PC-9 (cell line): ENCODE measurements around the gene NPBWR2. TPM values are rescaled to one million over a fixed set of nuclear protein-coding genes. Genes with fewer than 3 reads are reported as not detected.

ENCODE experiments used
- BruUV-seq: library from RNA; stranded (reverse); fragments of 400-500 nt; replicated peaks from 2 replicates; lab custom pipeline; 2021; lab: Mats Ljungman, UMichigan
- CTCF ChIA-PET: fragments of 300-600 bp; sonication (Branson Sonifier 250); formaldehyde crosslinking; loops from one replicate; lab custom pipeline; 2022; ENCODE audit warnings: antibody characterized with exemption; lab: Charles Lee
- POLR2A ChIA-PET: fragments of 300-600 bp; sonication (Branson Sonifier 250); formaldehyde crosslinking; loops from one replicate; lab custom pipeline; 2022; ENCODE audit warnings: antibody characterized with exemption; ENCODE audit not compliant: unreplicated experiment; lab: Charles Lee
- DNase-seq, 2 experiments: peaks; one replicate each; pipeline versions ENCODE4 v3.0.0 to v3.0.0-alpha.2; 2015 to 2022; ENCODE audit warnings: mixed read lengths in 1 of 2
- H2AFZ ChIP-seq: fragments of 200-600 bp; sonication (generic); 2 replicates; pipeline ENCODE4 v1.8.1; 2017; ENCODE audit warnings: antibody characterized with exemption
- H3F3A ChIP-seq: fragments of 200-600 bp; sonication (generic); 2 replicates; pipeline ENCODE4 v1.8.1; 2017; ENCODE audit warnings: antibody characterized with exemption, mild to moderate bottlenecking, low read depth; ENCODE audit not compliant: insufficient read depth
- H3K27ac ChIP-seq: fragments of 200-600 bp; sonication (generic); 2 replicates; pipeline ENCODE4 v1.6.1; 2016; ENCODE audit warnings: mixed run types
- H3K27me3 ChIP-seq: fragments of 200-600 bp; sonication (generic); 2 replicates; pipeline ENCODE4 v1.6.1; 2016; ENCODE audit warnings: low read depth, mixed run types; ENCODE audit not compliant: insufficient read depth
- H3K36me3 ChIP-seq: fragments of 200-600 bp; sonication (generic); 2 replicates; pipeline ENCODE4 v1.6.1; 2016; ENCODE audit warnings: low read depth, mixed run types
- H3K4me1 ChIP-seq: fragments of 200-600 bp; sonication (generic); replicated peaks from 2 replicates; pipeline ENCODE4 v1.6.1; 2016; ENCODE audit warnings: mixed run types; ENCODE audit not compliant: insufficient read depth
- H3K4me2 ChIP-seq: fragments of 200-600 bp; sonication (generic); 2 replicates; pipeline ENCODE4 v1.6.1; 2017; ENCODE audit warnings: mixed run types
- H3K4me3 ChIP-seq: fragments of 200-600 bp; sonication (generic); 2 replicates; pipeline ENCODE4 v1.6.1; 2016; ENCODE audit warnings: mixed run types
- H3K79me2 ChIP-seq: fragments of 200-600 bp; sonication (generic); 2 replicates; pipeline ENCODE4 v1.6.1; 2017; ENCODE audit warnings: low read depth, mixed run types
- H3K9me2 ChIP-seq: fragments of 200-600 bp; sonication (generic); 2 replicates; pipeline ENCODE4 v1.8.1; 2017; ENCODE audit warnings: mild to moderate bottlenecking; ENCODE audit not compliant: insufficient read depth
- H3K9me3 ChIP-seq: fragments of 200-600 bp; sonication (generic); 2 replicates; pipeline ENCODE4 v1.8.1; 2016; ENCODE audit warnings: low read depth; ENCODE audit not compliant: insufficient read depth
- H4K20me1 ChIP-seq: fragments of 200-600 bp; sonication (generic); 2 replicates; pipeline ENCODE4 v1.8.1; 2017; ENCODE audit not compliant: insufficient read depth
- EZH2 ChIP-seq: fragments of 200-600 bp; sonication (generic); IDR thresholded peaks from 2 replicates; pipeline ENCODE4 v1.8.0; 2017; ENCODE audit warnings: antibody characterized with exemption, low read depth
- intact Hi-C: fragments of 100-400 bp; cut with micrococcal nuclease; formaldehyde crosslinking; loops from one replicate; pipeline ENCODE4 v1.10.0; 2022; ENCODE audit not compliant: unreplicated experiment
- total RNA-seq: library from RNA; stranded (reverse); gene quantifications from 2 replicates; pipeline ENCODE4 v1.2.3, GENCODE V29; 2021
- TF ChIP-seq, protein P1 (sequence below): fragments of 200-600 bp; sonication (generic); conservative IDR thresholded peaks from 2 replicates; pipeline ENCODE4 v1.6.1; 2017; ENCODE audit warnings: mixed run types, antibody characterized with exemption, mild to moderate bottlenecking, moderate library complexity

Gene NPBWR2
- total RNA-seq, 1 experiment from 2014 or later: not detected

GRCh38 chr20:64131406-64131805 is 24.0 kb upstream of the NPBWR2 start:
- intact Hi-C loops: no loop called here
- no peaks in the 10 kb centered on the region for H3K36me3 ChIP-seq
- POLR2A ChIA-PET: no interaction called here
- peak in 1 of 2 experiments; percentile 30 for DNase-seq
- 0 out of 2 replicates have a peak, but pooled peaks cover 10% of the 10 kb centered on the region for H4K20me1 ChIP-seq
- H3F3A ChIP-seq: peaks cover 6% of the 10 kb centered on the region; the same call in 1 of the 2 replicates
- no peak overlapping the region for H2AFZ ChIP-seq
- BruUV-seq: no TSS peak
- H3K4me3 ChIP-seq: no peak overlapping the region
- no peaks in the 10 kb centered on the region; the same call in 1 of the 2 replicates for H3K9me3 ChIP-seq
- H3K27me3 ChIP-seq: peaks cover 34% of the 10 kb centered on the region
- H3K27ac ChIP-seq: no peak overlapping the region
- H3K9me2 ChIP-seq: no peaks in the 10 kb centered on the region
- CTCF ChIA-PET: no interaction called here
- TF ChIP-seq EZH2: no peak
- TF ChIP-seq, protein P1, sequence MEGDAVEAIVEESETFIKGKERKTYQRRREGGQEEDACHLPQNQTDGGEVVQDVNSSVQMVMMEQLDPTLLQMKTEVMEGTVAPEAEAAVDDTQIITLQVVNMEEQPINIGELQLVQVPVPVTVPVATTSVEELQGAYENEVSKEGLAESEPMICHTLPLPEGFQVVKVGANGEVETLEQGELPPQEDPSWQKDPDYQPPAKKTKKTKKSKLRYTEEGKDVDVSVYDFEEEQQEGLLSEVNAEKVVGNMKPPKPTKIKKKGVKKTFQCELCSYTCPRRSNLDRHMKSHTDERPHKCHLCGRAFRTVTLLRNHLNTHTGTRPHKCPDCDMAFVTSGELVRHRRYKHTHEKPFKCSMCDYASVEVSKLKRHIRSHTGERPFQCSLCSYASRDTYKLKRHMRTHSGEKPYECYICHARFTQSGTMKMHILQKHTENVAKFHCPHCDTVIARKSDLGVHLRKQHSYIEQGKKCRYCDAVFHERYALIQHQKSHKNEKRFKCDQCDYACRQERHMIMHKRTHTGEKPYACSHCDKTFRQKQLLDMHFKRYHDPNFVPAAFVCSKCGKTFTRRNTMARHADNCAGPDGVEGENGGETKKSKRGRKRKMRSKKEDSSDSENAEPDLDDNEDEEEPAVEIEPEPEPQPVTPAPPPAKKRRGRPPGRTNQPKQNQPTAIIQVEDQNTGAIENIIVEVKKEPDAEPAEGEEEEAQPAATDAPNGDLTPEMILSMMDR: peak; percentile 51
- no peaks in the 10 kb centered on the region for H3K79me2 ChIP-seq
- H3K4me1 ChIP-seq: no peaks in the 10 kb centered on the region
- no peak overlapping the region for H3K4me2 ChIP-seq

DNA sequence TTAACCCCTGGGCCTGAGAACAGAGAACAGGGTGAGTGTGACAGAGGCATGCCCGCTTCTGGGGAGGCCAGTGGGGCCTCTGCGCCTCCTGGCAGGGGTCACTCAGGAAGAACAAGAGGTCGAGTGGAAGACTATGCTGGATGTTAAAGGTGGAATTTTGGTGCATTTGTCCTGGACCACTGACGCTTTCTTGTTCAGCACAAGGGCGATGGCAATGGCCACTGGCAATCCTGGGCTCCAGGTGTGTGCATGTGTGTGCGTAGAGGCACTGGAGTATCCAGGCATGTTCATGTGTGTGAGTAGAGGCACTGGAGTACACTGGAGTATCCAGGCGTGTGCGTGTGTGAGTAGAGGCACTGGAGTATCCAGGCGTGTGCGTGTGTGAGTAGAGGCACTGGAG is 23.5 kb upstream of the NPBWR2 start:
- CTCF ChIA-PET: no interaction called here
- Histone ChIP-seq H3K79me2 (no peaks in the 10 kb centered on the region), H3K9me2 (no peaks in the 10 kb centered on the region), H3K36me3 (no peaks in the 10 kb centered on the region), H3K9me3 (no peaks in the 10 kb centered on the region; the same call in 1 of the 2 replicates), H3K4me3 (no peak overlapping the region), H3K4me1 (no peaks in the 10 kb centered on the region), H2AFZ (no peak overlapping the region), H3K27me3 (peaks cover 34% of the 10 kb centered on the region), H3F3A (peaks cover 6% of the 10 kb centered on the region; the same call in 1 of the 2 replicates), H4K20me1 (0 out of 2 replicates have a peak, but pooled peaks cover 10% of the 10 kb centered on the region), H3K27ac (no peak overlapping the region), H3K4me2 (no peak overlapping the region)
- no peak for TF ChIP-seq EZH2
- TF ChIP-seq, protein P1: no peak
- POLR2A ChIA-PET: no interaction called here
- BruUV-seq: no TSS peak
- intact Hi-C loops: no loop called here
- no peak for DNase-seq

- intact Hi-C loops: no loop called here
- no peak overlapping the region for H3K27ac ChIP-seq
- BruUV-seq: no TSS peak
Observed at GRCh38 chr20:64130271-64130670, 22.9 kb upstream of the NPBWR2 start.

More at GRCh38 chr20:64130271-64130670, 22.9 kb upstream of the NPBWR2 start:
- TF ChIP-seq, protein P1: no peak
- TF ChIP-seq EZH2: no peak
- Histone ChIP-seq H3K4me2 (no peak overlapping the region), H2AFZ (no peak overlapping the region), H3K36me3 (no peaks in the 10 kb centered on the region), H3K4me3 (no peak overlapping the region), H4K20me1 (0 out of 2 replicates have a peak, but pooled peaks cover 10% of the 10 kb centered on the region), H3K9me3 (no peaks in the 10 kb centered on the region; the same call in 1 of the 2 replicates), H3K9me2 (no peaks in the 10 kb centered on the region), H3F3A (peaks cover 6% of the 10 kb centered on the region; the same call in 1 of the 2 replicates), H3K27me3 (peaks cover 38% of the 10 kb centered on the region), H3K4me1 (no peaks in the 10 kb centered on the region), H3K79me2 (no peaks in the 10 kb centered on the region)
- ChIA-PET CTCF (no interaction called here), POLR2A (no interaction called here)
- DNase-seq: no peak
